T-cell (primary cell): ENCODE results near the gene KCNMA1. TPM values are rescaled to one million over a fixed set of nuclear protein-coding genes. Genes with fewer than 3 reads are reported as not detected.

Source experiments
- ATAC-seq, 4 experiments: fragments of 200-7000 bp in 3 of 4; fragments of 150-1000 bp in 1 of 4; cut with Tn5 transposase; replicated peaks in 1 of 4; 1 replicate in 3 of 4; 2 replicates in 1 of 4; pipeline ENCODE4 v1.10.0; 2021; ENCODE audit warnings: moderate library complexity in 3 of 4, mild to moderate bottlenecking in 2 of 4, moderate number of reproducible peaks in 1 of 4
- CTCF ChIA-PET, 2 donors: fragments of 300-600 bp; sonication (Branson Sonifier 250); formaldehyde crosslinking; loops; one replicate each; lab custom pipeline; 2022; ENCODE audit warnings: antibody characterized with exemption in 2 of 2; lab: Charles Lee
- POLR2A ChIA-PET, 2 donors: fragments of 300-600 bp; sonication (Branson Sonifier 250); formaldehyde crosslinking; loops; one replicate each; lab custom pipeline; 2022; ENCODE audit warnings: antibody characterized with exemption in 2 of 2; lab: Charles Lee
- DNase-seq, 35 experiments: peaks; one replicate each; pipeline versions ENCODE4 v3.0.0 to v3.0.0-alpha.2; 2013 to 2023
- H3K27ac ChIP-seq: one replicate; pipeline ENCODE4 v1.5.1; 2013; ENCODE audit warnings: low read length
- H3K27me3 ChIP-seq, 2 experiments: replicated peaks in 1 of 2; 1 replicate in 1 of 2; 2 replicates in 1 of 2; pipeline versions ENCODE4 v1.6.1 to v1.7.0; 2013; ENCODE audit warnings: low read length in 1 of 2, mixed read lengths in 1 of 2; ENCODE audit not compliant: control insufficient read depth in 2 of 2, insufficient read depth in 2 of 2; ENCODE audit errors: extremely low read depth in 1 of 2
- H3K36me3 ChIP-seq, 2 donors: 1 replicate in 1 of 2; 2 replicates in 1 of 2; pipeline versions ENCODE4 v1.6.1 to v1.7.0; 2013; ENCODE audit warnings: low read length in 1 of 2; ENCODE audit not compliant: control insufficient read depth in 2 of 2, insufficient read depth in 1 of 2; ENCODE audit errors: extremely low read depth in 1 of 2
- H3K4me1 ChIP-seq, 2 experiments: 1 replicate in 1 of 2; 2 replicates in 1 of 2; pipeline versions ENCODE4 v1.6.1 to v1.7.0; 2013; ENCODE audit warnings: low read length in 2 of 2, mixed read lengths in 1 of 2; ENCODE audit not compliant: insufficient read depth in 2 of 2, control insufficient read depth in 1 of 2; ENCODE audit errors: extremely low read depth in 1 of 2
- H3K4me3 ChIP-seq, 2 donors: 1 replicate in 1 of 2; 2 replicates in 1 of 2; pipeline versions ENCODE4 v1.5.1 to v1.7.0; 2013; ENCODE audit warnings: mild to moderate bottlenecking in 2 of 2, low read length in 1 of 2, moderate library complexity in 1 of 2; ENCODE audit not compliant: control insufficient read depth in 1 of 2; ENCODE audit errors: extremely low read depth in 1 of 2
- H3K9me3 ChIP-seq: 2 replicates; pipeline ENCODE4 v1.7.0; 2013
- H3K27ac Mint-ChIP-seq, 2 donors: one replicate each; pipeline ENCODE4 v1.8.0; 2020 to 2021; ENCODE audit warnings: mild to moderate bottlenecking in 2 of 2, mixed read lengths in 2 of 2
- H3K27me3 Mint-ChIP-seq, 2 donors: one replicate each; pipeline ENCODE4 v1.8.0; 2021 to 2022; ENCODE audit warnings: mixed read lengths in 2 of 2
- H3K36me3 Mint-ChIP-seq: one replicate; pipeline ENCODE4 v1.8.0; 2021; ENCODE audit warnings: mixed read lengths
- H3K4me1 Mint-ChIP-seq, 3 donors: one replicate each; pipeline ENCODE4 v1.8.0; 2020 to 2022; ENCODE audit warnings: mixed read lengths in 3 of 3, mild to moderate bottlenecking in 1 of 3
- H3K4me3 Mint-ChIP-seq, 3 donors: one replicate each; pipeline ENCODE4 v1.8.0; 2020 to 2022; ENCODE audit warnings: mild to moderate bottlenecking in 3 of 3, mixed read lengths in 3 of 3, moderate library complexity in 3 of 3
- H3K9me3 Mint-ChIP-seq, 3 donors: one replicate each; pipeline ENCODE4 v1.8.0; 2020 to 2022; ENCODE audit warnings: mixed read lengths in 3 of 3
- WGBS: methylation state at CpG from one replicate; pipeline ENCODE4 v1.1.5; 2013; ENCODE audit warnings: missing lambda C conversion rate; ENCODE audit not compliant: insufficient coverage; 5-methylcytosine and 5-hydroxymethylcytosine counted together
- total RNA-seq, 35 experiments: library from RNA in 6 of 35; stranded (reverse) in 6 of 35; fragments of 120-200 nt in 1 of 35; gene quantifications; one replicate each; pipeline versions ENCODE4 v1.2.1 to v1.2.4 and lab custom pipeline; 2013 to 2026

KCNMA1 gene
- total RNA-seq, 5 donors from 2014 or later (not counting 1 experiment from before 2014, with no cell fraction given): 0.14 to 1.6 (median 0.60) TPM

DNA sequence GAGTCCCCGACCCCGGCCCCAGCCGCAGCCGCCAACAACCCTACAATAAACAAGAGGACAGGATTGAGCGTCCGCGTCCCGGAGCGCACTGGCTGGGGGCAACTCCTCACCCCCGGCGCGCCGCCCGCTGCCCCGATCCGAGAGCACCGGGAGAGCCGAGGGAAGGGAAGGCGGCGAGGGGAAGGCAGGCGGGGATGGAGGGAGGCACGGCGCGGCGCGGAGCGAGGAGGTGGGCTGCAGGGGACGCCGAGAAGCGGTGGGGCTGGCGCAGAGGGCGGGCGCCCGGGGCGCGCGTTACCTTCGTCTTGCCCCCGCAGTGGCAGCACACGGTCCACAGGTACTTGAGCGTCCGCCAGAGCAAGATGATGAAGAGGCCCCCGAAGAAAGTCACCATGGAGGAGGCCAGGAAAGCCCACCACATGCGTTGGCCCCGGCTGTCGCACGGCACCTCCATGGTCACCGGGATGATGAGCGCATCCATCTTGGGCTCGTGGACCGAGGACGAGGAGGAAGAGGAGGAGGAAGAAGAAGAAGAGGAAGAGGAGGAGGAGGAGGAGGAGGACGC lies 559 bp downstream of the KCNMA1 start:
- peak overlapping the region; percentile 39 to 71 (median 58) for H3K4me3 Mint-ChIP-seq
- no peak overlapping the region for H3K27ac ChIP-seq
- no peak overlapping the region for H3K4me3 ChIP-seq
- H3K36me3 Mint-ChIP-seq: no peaks in the 10 kb centered on the region
- no peaks in the 10 kb centered on the region for H3K4me1 ChIP-seq
- H3K9me3 Mint-ChIP-seq: no peaks in the 10 kb centered on the region
- H3K27me3 Mint-ChIP-seq: peaks cover 55 to 71% of the 10 kb centered on the region in 2 donors
- ChIA-PET POLR2A (no interaction called here), CTCF (interaction anchor here in 1 of 2 donors (1.0 kb wide), 1 partner anchor 463 kb away, joined by 5 read pairs; no protein-coding TSS in a partner anchor)
- H3K36me3 ChIP-seq: no peaks in the 10 kb centered on the region
- H3K9me3 ChIP-seq: no peaks in the 10 kb centered on the region
- H3K4me1 Mint-ChIP-seq: peaks cover 0 to 15% (median 9%) of the 10 kb centered on the region in 3 donors
- DNase-seq (no peak), ATAC-seq (no peak)
- no peak overlapping the region for H3K27ac Mint-ChIP-seq
- H3K27me3 ChIP-seq: peaks cover 10 to 55% of the 10 kb centered on the region in 2 experiments
- WGBS: 7% methylated on average over 53 of the region's 53 CpGs

DNA sequence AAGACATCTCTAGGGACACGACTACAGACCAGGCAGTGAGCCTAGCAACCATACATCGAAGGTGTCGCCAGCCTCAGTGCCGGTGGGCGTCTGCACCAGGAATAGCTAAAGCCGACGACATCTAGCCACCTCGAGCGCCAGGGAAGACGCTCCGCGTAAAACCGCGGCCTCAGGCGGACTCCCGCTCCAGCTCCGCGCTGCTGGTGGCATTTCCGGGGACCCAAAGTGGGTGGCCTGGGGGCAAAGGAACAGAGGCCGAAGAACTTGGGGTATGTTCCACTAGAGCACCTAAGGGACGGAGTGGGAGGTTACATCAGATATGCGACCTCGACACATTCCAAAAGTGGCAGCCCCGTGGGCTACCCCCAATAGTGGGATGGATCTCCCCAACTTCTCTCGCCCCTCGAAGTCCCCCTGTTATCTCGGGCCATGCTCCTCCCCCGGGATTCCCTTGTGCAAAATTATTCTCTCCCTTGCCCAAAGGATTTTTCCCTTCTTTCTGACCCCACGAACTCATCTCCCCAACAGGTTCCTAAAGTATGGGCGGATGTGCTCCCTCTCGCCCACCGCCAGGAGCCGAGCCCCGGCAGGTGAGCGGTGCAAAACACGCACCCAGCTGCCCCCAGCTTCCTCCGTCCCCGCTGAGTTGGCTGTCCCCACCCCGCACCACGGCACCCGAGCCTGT lies 1.2 kb downstream of the KCNMA1 start:
- 5% methylated on average over 33 of the region's 41 CpGs for WGBS
- no peaks in the 10 kb centered on the region for H3K36me3 Mint-ChIP-seq
- ATAC-seq: no peak
- no peaks in the 10 kb centered on the region for H3K4me1 ChIP-seq
- no peaks in the 10 kb centered on the region for H3K36me3 ChIP-seq
- H3K27ac Mint-ChIP-seq: peak overlapping the region in 1 of 2 donors; percentile 3
- no peaks in the 10 kb centered on the region for H3K9me3 Mint-ChIP-seq
- H3K4me3 Mint-ChIP-seq: peak overlapping the region in 1 of 3 donors; percentile 71
- peaks cover 10 to 59% of the 10 kb centered on the region in 2 experiments for H3K27me3 ChIP-seq
- POLR2A ChIA-PET: no interaction called here
- H3K27ac ChIP-seq: no peak overlapping the region
- CTCF ChIA-PET: no interaction called here
- H3K4me1 Mint-ChIP-seq: peaks cover 0 to 15% (median 6%) of the 10 kb centered on the region in 3 donors
- no peak overlapping the region for H3K4me3 ChIP-seq
- H3K9me3 ChIP-seq: no peaks in the 10 kb centered on the region
- peaks cover 52 to 67% of the 10 kb centered on the region in 2 donors for H3K27me3 Mint-ChIP-seq
- DNase-seq: no peak

DNA sequence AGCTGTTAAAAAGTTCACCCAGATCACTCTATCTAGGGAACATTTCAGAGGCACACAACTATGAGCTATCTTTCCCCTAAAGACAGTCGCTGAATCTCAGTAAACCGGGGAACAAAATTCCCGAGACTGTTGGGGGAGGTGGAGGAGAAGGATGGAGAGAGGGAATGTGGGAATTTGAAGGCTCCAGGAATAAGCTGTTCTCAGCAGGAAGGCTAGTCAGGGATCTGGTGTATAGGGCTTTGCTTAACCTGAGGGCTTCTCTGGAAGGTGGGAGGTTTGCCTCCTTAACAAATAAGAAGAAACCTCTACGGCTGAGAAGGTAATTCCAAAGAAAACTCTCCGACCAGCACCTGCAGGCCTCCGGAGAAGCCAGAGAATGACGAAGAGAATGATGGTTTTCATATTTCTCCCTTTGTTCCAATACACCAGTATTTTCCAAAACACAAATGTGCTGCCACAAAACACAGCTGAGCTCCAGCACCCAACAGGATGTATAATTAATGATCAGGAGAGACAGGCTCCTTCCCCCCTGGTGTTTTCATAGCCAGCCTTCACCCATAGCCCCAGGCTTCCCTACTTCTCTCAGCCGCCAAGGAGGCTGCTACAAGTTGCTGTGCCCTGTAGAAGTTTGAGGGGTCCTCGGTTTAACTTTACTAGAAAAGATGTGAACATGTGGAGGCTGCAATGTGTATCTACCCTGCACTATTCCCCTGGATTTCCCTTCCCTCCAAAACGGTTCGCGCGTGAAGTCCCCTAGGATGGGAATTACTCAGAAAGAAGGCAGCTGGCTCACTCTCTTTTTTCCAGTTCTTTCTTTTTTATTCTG lies 2.0 kb downstream of the KCNMA1 start:
- Histone ChIP-seq H3K27me3 (peaks cover 8 to 52% of the 10 kb centered on the region in 2 experiments), H3K9me3 (no peaks in the 10 kb centered on the region), H3K27ac (no peak overlapping the region), H3K36me3 (no peaks in the 10 kb centered on the region), H3K4me3 (no peak overlapping the region), H3K4me1 (no peaks in the 10 kb centered on the region)
- H3K27ac Mint-ChIP-seq: peak overlapping the region in 1 of 2 donors; percentile 3
- no peaks in the 10 kb centered on the region for H3K36me3 Mint-ChIP-seq
- ChIA-PET CTCF (interaction anchor here in 1 of 2 donors (1.2 kb wide), 1 partner anchor 8 kb away, joined by 3 read pairs; no protein-coding TSS in a partner anchor), POLR2A (no interaction called here)
- no CpG with 5 or more reads among the region's 13 CpGs for WGBS
- peaks cover 51 to 59% of the 10 kb centered on the region in 2 donors for H3K27me3 Mint-ChIP-seq
- H3K9me3 Mint-ChIP-seq: no peaks in the 10 kb centered on the region
- no peak for DNase-seq
- H3K4me3 Mint-ChIP-seq: peak overlapping the region in 1 of 3 donors; percentile 71
- H3K4me1 Mint-ChIP-seq: peaks cover 0 to 15% (median 5%) of the 10 kb centered on the region in 3 donors
- ATAC-seq: no peak

DNA sequence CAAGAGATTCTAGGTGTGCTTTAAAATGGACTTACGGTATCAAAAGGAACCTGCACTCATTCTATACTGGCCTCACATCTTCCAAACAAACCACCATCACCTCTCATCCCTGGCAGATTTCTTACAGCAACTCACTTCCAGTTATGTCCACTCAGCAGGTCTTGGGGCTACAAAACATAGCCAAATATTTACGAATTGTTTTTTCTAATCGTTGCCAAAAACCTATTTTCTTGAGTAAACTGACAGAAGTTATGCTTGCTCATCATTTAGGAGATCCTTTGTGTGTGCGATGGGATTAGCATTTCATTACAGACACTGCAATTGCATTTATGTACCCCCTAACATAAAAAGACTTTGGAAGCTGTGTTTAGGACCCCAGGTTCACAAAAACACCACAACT lies 2.7 kb downstream of the KCNMA1 start:
- Mint-ChIP-seq H3K4me1 (peaks cover 0 to 15% (median 5%) of the 10 kb centered on the region in 3 donors), H3K36me3 (no peaks in the 10 kb centered on the region), H3K27ac (no peak overlapping the region), H3K9me3 (no peaks in the 10 kb centered on the region), H3K4me3 (peak overlapping the region in 1 of 3 donors; percentile 1), H3K27me3 (peaks cover 45 to 53% of the 10 kb centered on the region in 2 donors)
- WGBS: no CpG with 5 or more reads among the region's 4 CpGs
- Histone ChIP-seq H3K27ac (no peak overlapping the region), H3K4me3 (no peak overlapping the region), H3K36me3 (no peaks in the 10 kb centered on the region), H3K27me3 (peaks cover 8 to 53% of the 10 kb centered on the region in 2 experiments), H3K9me3 (no peaks in the 10 kb centered on the region), H3K4me1 (no peaks in the 10 kb centered on the region)
- ChIA-PET POLR2A (no interaction called here), CTCF (interaction anchor here (0.7 to 1.2 kb wide), 2 partner anchors 9 to 12 kb away, joined by 3 read pairs; no protein-coding TSS in a partner anchor)
- ATAC-seq (no peak), DNase-seq (no peak)

DNA sequence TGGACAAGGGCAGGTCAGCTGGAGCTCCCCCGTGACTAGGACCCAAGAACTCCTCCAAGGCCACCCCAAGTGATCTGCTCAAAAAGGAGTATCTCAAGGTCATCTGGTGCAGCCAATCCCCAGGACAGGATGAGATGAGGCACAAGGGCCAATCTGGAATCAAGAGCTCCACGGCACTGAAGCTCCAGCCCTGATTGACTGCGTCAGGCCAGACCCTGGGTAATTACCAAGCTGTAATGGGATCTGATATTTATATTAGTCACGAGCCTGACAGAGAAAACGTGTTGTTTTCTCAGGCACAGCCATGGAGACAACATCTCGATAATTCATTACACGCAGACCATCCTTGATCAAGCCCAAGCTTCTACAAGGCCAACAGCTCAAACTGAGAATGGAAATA lies 4.2 kb downstream of the KCNMA1 start:
- no peaks in the 10 kb centered on the region for H3K36me3 ChIP-seq
- H3K9me3 ChIP-seq: no peaks in the 10 kb centered on the region
- H3K27ac Mint-ChIP-seq: no peak overlapping the region
- DNase-seq (no peak), ATAC-seq (no peak)
- H3K9me3 Mint-ChIP-seq: no peaks in the 10 kb centered on the region
- H3K27me3 Mint-ChIP-seq: peaks cover 39 to 40% of the 10 kb centered on the region in 2 donors
- no peaks in the 10 kb centered on the region for H3K4me1 ChIP-seq
- POLR2A ChIA-PET: no interaction called here
- CTCF ChIA-PET: no interaction called here
- peaks cover 0 to 7% (median 2%) of the 10 kb centered on the region in 3 donors for H3K4me1 Mint-ChIP-seq
- H3K4me3 Mint-ChIP-seq: no peak overlapping the region
- H3K27ac ChIP-seq: no peak overlapping the region
- H3K27me3 ChIP-seq: peaks cover 4 to 39% of the 10 kb centered on the region in 2 experiments
- WGBS: 89% methylated on average over 6 of the region's 7 CpGs
- H3K36me3 Mint-ChIP-seq: no peaks in the 10 kb centered on the region
- H3K4me3 ChIP-seq: no peak overlapping the region

DNA sequence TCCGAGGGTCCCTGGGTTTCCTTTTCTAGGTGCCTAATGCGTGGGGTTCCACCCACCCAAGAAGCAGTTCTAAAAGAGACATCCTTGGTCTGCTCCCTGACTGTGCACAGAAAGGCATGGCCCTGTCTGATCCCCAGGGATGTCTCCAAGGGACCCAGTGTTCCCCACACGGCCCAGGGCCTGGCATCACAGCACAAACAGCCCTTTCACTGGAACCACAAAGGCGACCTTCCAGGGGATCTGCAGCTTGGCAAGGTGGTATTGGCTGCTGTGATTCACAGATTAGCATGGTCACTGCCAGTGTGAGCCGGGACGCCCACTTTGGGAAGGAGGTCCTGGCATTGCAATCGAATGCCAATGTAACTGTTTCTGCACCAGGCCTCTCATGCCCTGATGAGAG lies 6.4 kb downstream of the KCNMA1 start:
- ATAC-seq: no peak
- H3K9me3 ChIP-seq: no peaks in the 10 kb centered on the region
- peaks cover 4 to 32% of the 10 kb centered on the region in 2 experiments for H3K27me3 ChIP-seq
- no peaks in the 10 kb centered on the region for H3K36me3 ChIP-seq
- Mint-ChIP-seq H3K27ac (no peak overlapping the region), H3K27me3 (peaks cover 29 to 30% of the 10 kb centered on the region in 2 donors), H3K36me3 (no peaks in the 10 kb centered on the region), H3K9me3 (no peaks in the 10 kb centered on the region), H3K4me3 (no peak overlapping the region), H3K4me1 (no peaks in the 10 kb centered on the region)
- 45% methylated on average over 4 of the region's 7 CpGs for WGBS
- H3K27ac ChIP-seq: no peak overlapping the region
- no peaks in the 10 kb centered on the region for H3K4me1 ChIP-seq
- H3K4me3 ChIP-seq: no peak overlapping the region
- ChIA-PET POLR2A (no interaction called here), CTCF (interaction anchor here in 1 of 2 donors (1.2 kb wide), 1 partner anchor 466 kb away, joined by 3 read pairs; no protein-coding TSS in a partner anchor)
- DNase-seq: no peak
